Measurements from ENCODE around the gene CAMK2B.
A peak's percentile ranks its signal among the peaks of the same experiment; 100 is the strongest.

Gene CAMK2B

GRCh38 chr7:44325811-44326241 is 432 bp upstream of the CAMK2B start:
- H3K4me3 ChIP-seq (replicated peaks in 1 of 2; ENCODE audit: low read depth in 2 of 2, low read length in 2 of 2): no peak overlapping the region
- DNase-seq (ENCODE audit: low read depth in 2 of 2): peak in 1 of 2 donors; percentile 19

GRCh38 chr7:44324481-44325200 is 753 bp downstream of the CAMK2B start:
- H3K4me3 ChIP-seq (replicated peaks in 1 of 2; ENCODE audit: low read depth in 2 of 2, low read length in 2 of 2): no peak overlapping the region
- no peak for TF ChIP-seq CTCF (IDR thresholded peaks at IDR 0.05; ENCODE audit: low read depth, low read length)
- DNase-seq (ENCODE audit: low read depth in 2 of 2): no peak

More at GRCh38 chr7:44325811-44326241, 432 bp upstream of the CAMK2B start:
- TF ChIP-seq CTCF (IDR thresholded peaks at IDR 0.05; ENCODE audit: low read depth, low read length): no peak

- no peak overlapping the region for H3K4me3 ChIP-seq (replicated peaks in 1 of 2; ENCODE audit: low read depth in 2 of 2, low read length in 2 of 2)
- no peak for DNase-seq (ENCODE audit: low read depth in 2 of 2)
- TF ChIP-seq CTCF (IDR thresholded peaks at IDR 0.05; ENCODE audit: low read depth, low read length): no peak
These were observed 1.3 kb downstream of the CAMK2B start for GRCh38 chr7:44324204-44324480.

- no peak for DNase-seq (ENCODE audit: low read depth in 2 of 2)
- no peak for TF ChIP-seq CTCF (IDR thresholded peaks at IDR 0.05; ENCODE audit: low read depth, low read length)
- H3K4me3 ChIP-seq (replicated peaks in 1 of 2; ENCODE audit: low read depth in 2 of 2, low read length in 2 of 2): no peak overlapping the region
These were observed 1.8 kb downstream of the CAMK2B start for GRCh38 chr7:44323381-44324203.

GRCh38 chr7:44322631-44323363 is 2.6 kb downstream of the CAMK2B start:
- TF ChIP-seq CTCF (IDR thresholded peaks at IDR 0.05; ENCODE audit: low read depth, low read length): no peak
- H3K4me3 ChIP-seq (replicated peaks in 1 of 2; ENCODE audit: low read depth in 2 of 2, low read length in 2 of 2): no peak overlapping the region
- DNase-seq (ENCODE audit: low read depth in 2 of 2): no peak

- no peak overlapping the region for H3K4me3 ChIP-seq (replicated peaks in 1 of 2; ENCODE audit: low read depth in 2 of 2, low read length in 2 of 2)
- no peak for TF ChIP-seq CTCF (IDR thresholded peaks at IDR 0.05; ENCODE audit: low read depth, low read length)
- no peak for DNase-seq (ENCODE audit: low read depth in 2 of 2)
These were observed 3.6 kb downstream of the CAMK2B start for GRCh38 chr7:44321796-44322195.
